B cell (primary cell): ENCODE data around the gene GLRA3.

Experiments used
- EZH2 ChIP-seq: IDR thresholded peaks from 2 replicates; pipeline ENCODE4 v1.6.1; 2012; ENCODE audit warnings: borderline replicate concordance, low read depth, mild to moderate bottlenecking, moderate library complexity, low read length; ENCODE audit not compliant: insufficient read depth, poor library complexity, severe bottlenecking
- TF ChIP-seq, protein P1 (sequence below): fragments of 200-600 bp; IDR thresholded peaks from one replicate; pipeline ENCODE4 v1.8.0; 2022; ENCODE audit warnings: antibody characterized with exemption, mild to moderate bottlenecking

DNA sequence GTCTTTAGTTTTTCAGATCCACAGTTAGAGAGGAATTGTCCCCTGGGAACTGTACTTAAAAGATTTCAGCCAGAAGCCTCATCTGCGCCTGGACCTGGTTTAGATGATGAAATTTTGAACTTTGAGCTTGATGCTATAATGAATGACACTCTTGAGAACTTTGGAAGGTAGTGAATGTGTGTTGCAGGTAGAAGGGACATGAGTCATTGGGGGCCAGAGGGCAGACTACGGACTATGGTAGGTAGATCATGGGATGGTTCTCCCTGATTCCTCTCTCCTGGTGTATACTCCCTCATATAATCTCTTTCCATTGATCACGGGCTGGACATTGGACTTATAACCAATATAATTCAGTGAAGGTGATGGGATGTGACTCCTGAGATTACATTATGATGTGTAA, 38.9 kb upstream of the GLRA3 start:
- TF ChIP-seq, protein P1, sequence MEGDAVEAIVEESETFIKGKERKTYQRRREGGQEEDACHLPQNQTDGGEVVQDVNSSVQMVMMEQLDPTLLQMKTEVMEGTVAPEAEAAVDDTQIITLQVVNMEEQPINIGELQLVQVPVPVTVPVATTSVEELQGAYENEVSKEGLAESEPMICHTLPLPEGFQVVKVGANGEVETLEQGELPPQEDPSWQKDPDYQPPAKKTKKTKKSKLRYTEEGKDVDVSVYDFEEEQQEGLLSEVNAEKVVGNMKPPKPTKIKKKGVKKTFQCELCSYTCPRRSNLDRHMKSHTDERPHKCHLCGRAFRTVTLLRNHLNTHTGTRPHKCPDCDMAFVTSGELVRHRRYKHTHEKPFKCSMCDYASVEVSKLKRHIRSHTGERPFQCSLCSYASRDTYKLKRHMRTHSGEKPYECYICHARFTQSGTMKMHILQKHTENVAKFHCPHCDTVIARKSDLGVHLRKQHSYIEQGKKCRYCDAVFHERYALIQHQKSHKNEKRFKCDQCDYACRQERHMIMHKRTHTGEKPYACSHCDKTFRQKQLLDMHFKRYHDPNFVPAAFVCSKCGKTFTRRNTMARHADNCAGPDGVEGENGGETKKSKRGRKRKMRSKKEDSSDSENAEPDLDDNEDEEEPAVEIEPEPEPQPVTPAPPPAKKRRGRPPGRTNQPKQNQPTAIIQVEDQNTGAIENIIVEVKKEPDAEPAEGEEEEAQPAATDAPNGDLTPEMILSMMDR = no peak
- TF ChIP-seq EZH2 = no peak
